Esophagus squamous epithelium (tissue), 4 donors: ENCODE results near the gene SMYD3.

Experiments used
- CTCF ChIP-seq, 6 experiments: fragments of 450-650 bp in 4 of 6; fragments of 200-600 bp in 2 of 6; sonication (generic) in 2 of 6; IDR thresholded peaks; one replicate each; pipeline ENCODE4 v1.5.1; 2016 to 2019; ENCODE audit warnings: antibody characterized with exemption in 6 of 6, mild to moderate bottlenecking in 4 of 6, moderate library complexity in 4 of 6
- POLR2A ChIP-seq, 4 donors: fragments of 450-650 bp; IDR thresholded peaks; one replicate each; pipeline ENCODE4 v1.6.1; 2017; ENCODE audit warnings: antibody characterized with exemption in 4 of 4, mild to moderate bottlenecking in 4 of 4, moderate library complexity in 3 of 4

GRCh38 chr1:246165826-246166709, 341.0 kb downstream of the SMYD3 start:
- TF ChIP-seq CTCF (IDR thresholded peaks at IDR 0.05) (no peak), POLR2A (IDR thresholded peaks at IDR 0.05) (no peak)
